GM23248 (cell line): Measurements from ENCODE around the gene RPLP1. TPM values are rescaled to one million over a fixed set of nuclear protein-coding genes. Genes with fewer than 3 reads are reported as not detected.

ENCODE experiments used
- DNase-seq: peaks from one replicate; pipeline ENCODE4 v3.0.0-alpha.2; 2015
- H2AFZ ChIP-seq: fragments of 200-600 bp; sonication (generic); 2 replicates; pipeline ENCODE4 v1.6.1; 2016; ENCODE audit warnings: antibody characterized with exemption
- H3F3A ChIP-seq: fragments of 200-600 bp; sonication (generic); 2 replicates; pipeline ENCODE4 v1.6.1; 2016; ENCODE audit warnings: mild to moderate bottlenecking, antibody characterized with exemption, mixed run types; ENCODE audit not compliant: insufficient read depth
- H3K27ac ChIP-seq: fragments of 200-600 bp; sonication (generic); 2 replicates; pipeline ENCODE4 v1.5.1; 2016; ENCODE audit warnings: mild to moderate bottlenecking
- H3K27me3 ChIP-seq: fragments of 200-600 bp; sonication (generic); replicated peaks from 2 replicates; pipeline ENCODE4 v1.6.1; 2016; ENCODE audit warnings: mild to moderate bottlenecking; ENCODE audit not compliant: insufficient read depth
- H3K36me3 ChIP-seq: fragments of 200-600 bp; sonication (generic); 2 replicates; pipeline ENCODE4 v1.6.1; 2016; ENCODE audit warnings: low read depth, mild to moderate bottlenecking
- H3K4me1 ChIP-seq: fragments of 200-600 bp; sonication (generic); 2 replicates; pipeline ENCODE4 v1.6.1; 2016; ENCODE audit warnings: mild to moderate bottlenecking; ENCODE audit not compliant: insufficient read depth
- H3K4me2 ChIP-seq: fragments of 200-600 bp; sonication (generic); one replicate; pipeline ENCODE4 v1.6.1; 2016; ENCODE audit warnings: mild to moderate bottlenecking; ENCODE audit not compliant: unreplicated experiment
- H3K4me3 ChIP-seq: fragments of 200-600 bp; sonication (generic); 2 replicates; pipeline ENCODE4 v1.5.1; 2016; ENCODE audit warnings: mild to moderate bottlenecking
- H3K79me2 ChIP-seq: fragments of 200-600 bp; sonication (generic); 2 replicates; pipeline ENCODE4 v1.6.1; 2016; ENCODE audit warnings: mild to moderate bottlenecking; ENCODE audit not compliant: insufficient read depth
- H3K9ac ChIP-seq: fragments of 200-600 bp; sonication (generic); 2 replicates; pipeline ENCODE4 v1.6.1; 2016; ENCODE audit warnings: mild to moderate bottlenecking
- H3K9me2 ChIP-seq: fragments of 200-600 bp; sonication (generic); 2 replicates; pipeline ENCODE4 v1.6.1; 2016; ENCODE audit warnings: mixed run types, mild to moderate bottlenecking, moderate library complexity; ENCODE audit not compliant: insufficient read depth
- H3K9me3 ChIP-seq: fragments of 200-600 bp; sonication (generic); one replicate; pipeline ENCODE4 v1.6.1; 2017; ENCODE audit warnings: low read depth
- H4K20me1 ChIP-seq: fragments of 200-600 bp; sonication (generic); 2 replicates; pipeline ENCODE4 v1.6.0; 2016; ENCODE audit not compliant: insufficient read depth
- EZH2 ChIP-seq: fragments of 200-600 bp; sonication (generic); IDR thresholded peaks from 2 replicates; pipeline ENCODE4 v1.6.1; 2018; ENCODE audit warnings: antibody characterized with exemption, mild to moderate bottlenecking; ENCODE audit not compliant: insufficient read depth, poor library complexity, severe bottlenecking
- EZH2phosphoT487 ChIP-seq: fragments of 200-600 bp; sonication (generic); IDR thresholded peaks from 2 replicates; pipeline ENCODE4 v1.6.1; 2018; ENCODE audit warnings: antibody characterized with exemption, moderate library complexity, mild to moderate bottlenecking, low read depth; ENCODE audit not compliant: insufficient read depth
- WGBS, 2 experiments: methylation state at CpG; one replicate each; pipeline ENCODE4 v1.1.6; 2015 to 2017; ENCODE audit warnings: low lambda C conversion rate in 2 of 2, low coverage in 1 of 2; ENCODE audit errors: missing lambda C conversion rate in 2 of 2; 5-methylcytosine and 5-hydroxymethylcytosine counted together
- in situ Hi-C: fragments of 300-500 bp; cut with MboI; formaldehyde crosslinking; loops from 2 replicates; pipeline ENCODE4 v1.15.0; 2020
- polyA plus RNA-seq: library from polyadenylated mRNA; unstranded; fragments of >200 nt; fragmentation: Nextera tagmentation; extraction: Ambion mirVana; gene quantifications from 2 replicates; pipeline ENCODE4 v1.2.1, GENCODE V29; 2016
- total RNA-seq: library from RNA; depleted of rRNA; stranded (reverse); fragments of >200 nt; shearing (Covaris generic); gene quantifications from 2 replicates; pipeline ENCODE4 v1.2.3, GENCODE V29; 2014

The RPLP1 gene
- total and polyA plus RNA-seq, 2 experiments from 2014 or later, result 172 to 963 TPM

GRCh38 chr15:69489073-69489571 is 36.5 kb downstream of the RPLP1 start:
- H4K20me1 ChIP-seq, result no peaks in the 10 kb centered on the region
- H3K9me2 ChIP-seq, result no peaks in the 10 kb centered on the region
- H3K9me3 ChIP-seq, result no peaks in the 10 kb centered on the region
- no peak overlapping the region for H2AFZ ChIP-seq
- no peaks in the 10 kb centered on the region for H3K79me2 ChIP-seq
- no peak overlapping the region for H3K4me3 ChIP-seq
- H3F3A ChIP-seq, result no peaks in the 10 kb centered on the region
- peak; percentile 59 for DNase-seq
- H3K27me3 ChIP-seq, result peaks cover 5% of the 10 kb centered on the region; the same call in 1 of the 2 replicates
- in situ Hi-C loops, result no loop called here
- no peaks in the 10 kb centered on the region for H3K36me3 ChIP-seq
- no peak overlapping the region for H3K9ac ChIP-seq
- WGBS, 2 experiments, result 32 to 45% methylated on average over 3 of the region's 3 CpGs
- no peak overlapping the region for H3K27ac ChIP-seq
- TF ChIP-seq EZH2phosphoT487 (no peak), EZH2 (no peak)
- H3K4me1 ChIP-seq, result no peaks in the 10 kb centered on the region
- no peak overlapping the region for H3K4me2 ChIP-seq

- H2AFZ ChIP-seq, result no peak overlapping the region
- H3K36me3 ChIP-seq, result no peaks in the 10 kb centered on the region
- H3K79me2 ChIP-seq, result no peaks in the 10 kb centered on the region
- in situ Hi-C loops, result no loop called here
- H3F3A ChIP-seq, result no peaks in the 10 kb centered on the region
- H3K4me1 ChIP-seq, result no peaks in the 10 kb centered on the region
- H3K27me3 ChIP-seq, result 0 out of 2 replicates have a peak, but pooled peaks cover 5% of the 10 kb centered on the region
- H3K9me3 ChIP-seq, result no peaks in the 10 kb centered on the region
- H3K9ac ChIP-seq, result no peak overlapping the region
- no peaks in the 10 kb centered on the region for H3K9me2 ChIP-seq
- no peak overlapping the region for H3K4me3 ChIP-seq
- DNase-seq, result peak; percentile 28
- H3K27ac ChIP-seq, result no peak overlapping the region
- TF ChIP-seq EZH2 (no peak), EZH2phosphoT487 (no peak)
- 20 to 22% methylated on average over 11 of the region's 11 CpGs for WGBS, 2 experiments
- H3K4me2 ChIP-seq, result no peak overlapping the region
- no peaks in the 10 kb centered on the region for H4K20me1 ChIP-seq
Observed at GRCh38 chr15:69490356-69491037, 37.9 kb downstream of the RPLP1 start.

GRCh38 chr15:69491038-69491505 is 38.5 kb downstream of the RPLP1 start:
- no peaks in the 10 kb centered on the region for H3K9me3 ChIP-seq
- H3K27ac ChIP-seq, result no peak overlapping the region
- 0 to 3% methylated on average over 3 of the region's 3 CpGs for WGBS, 2 experiments

GRCh38 chr15:69493406-69493805 is 40.8 kb downstream of the RPLP1 start:
- WGBS, 2 experiments, result 90 to 97% methylated on average over 2 of the region's 2 CpGs
- Histone ChIP-seq H3K36me3 (no peaks in the 10 kb centered on the region), H2AFZ (no peak overlapping the region), H3K79me2 (no peaks in the 10 kb centered on the region), H3K4me1 (no peaks in the 10 kb centered on the region), H3K9me3 (no peaks in the 10 kb centered on the region), H3F3A (0 out of 2 replicates have a peak, but pooled peaks cover 3% of the 10 kb centered on the region), H4K20me1 (no peaks in the 10 kb centered on the region), H3K27ac (no peak overlapping the region), H3K4me2 (no peak overlapping the region), H3K9me2 (no peaks in the 10 kb centered on the region), H3K9ac (no peak overlapping the region), H3K27me3 (0 out of 2 replicates have a peak, but pooled peaks cover 5% of the 10 kb centered on the region), H3K4me3 (no peak overlapping the region)
- DNase-seq, result no peak
- in situ Hi-C loops, result no loop called here
- TF ChIP-seq EZH2 (no peak), EZH2phosphoT487 (no peak)

More at GRCh38 chr15:69491038-69491505, 38.5 kb downstream of the RPLP1 start:
- in situ Hi-C loops, result no loop called here
- no peaks in the 10 kb centered on the region for H3K9me2 ChIP-seq
- DNase-seq, result peak; percentile 43
- no peaks in the 10 kb centered on the region for H4K20me1 ChIP-seq
- no peaks in the 10 kb centered on the region for H3K79me2 ChIP-seq
- TF ChIP-seq EZH2phosphoT487 (no peak), EZH2 (no peak)
- 0 out of 2 replicates have a peak, but pooled peaks cover 2% of the 10 kb centered on the region for H3F3A ChIP-seq
- no peak overlapping the region for H3K9ac ChIP-seq
- no peaks in the 10 kb centered on the region for H3K4me1 ChIP-seq
- H3K4me2 ChIP-seq, result no peak overlapping the region
- no peak overlapping the region for H3K4me3 ChIP-seq
- H2AFZ ChIP-seq, result no peak overlapping the region
- H3K27me3 ChIP-seq, result 0 out of 2 replicates have a peak, but pooled peaks cover 5% of the 10 kb centered on the region
- H3K36me3 ChIP-seq, result no peaks in the 10 kb centered on the region
